D341Med (cell line): ENCODE measurements around the gene ERC1.
A peak's percentile ranks its signal among the peaks of the same experiment; 100 is the strongest.

Experiments used
- DNase-seq: peaks from one replicate; pipeline ENCODE4 v3.0.0; 2012; ENCODE audit warnings: low spot score

The ERC1 gene

DNA sequence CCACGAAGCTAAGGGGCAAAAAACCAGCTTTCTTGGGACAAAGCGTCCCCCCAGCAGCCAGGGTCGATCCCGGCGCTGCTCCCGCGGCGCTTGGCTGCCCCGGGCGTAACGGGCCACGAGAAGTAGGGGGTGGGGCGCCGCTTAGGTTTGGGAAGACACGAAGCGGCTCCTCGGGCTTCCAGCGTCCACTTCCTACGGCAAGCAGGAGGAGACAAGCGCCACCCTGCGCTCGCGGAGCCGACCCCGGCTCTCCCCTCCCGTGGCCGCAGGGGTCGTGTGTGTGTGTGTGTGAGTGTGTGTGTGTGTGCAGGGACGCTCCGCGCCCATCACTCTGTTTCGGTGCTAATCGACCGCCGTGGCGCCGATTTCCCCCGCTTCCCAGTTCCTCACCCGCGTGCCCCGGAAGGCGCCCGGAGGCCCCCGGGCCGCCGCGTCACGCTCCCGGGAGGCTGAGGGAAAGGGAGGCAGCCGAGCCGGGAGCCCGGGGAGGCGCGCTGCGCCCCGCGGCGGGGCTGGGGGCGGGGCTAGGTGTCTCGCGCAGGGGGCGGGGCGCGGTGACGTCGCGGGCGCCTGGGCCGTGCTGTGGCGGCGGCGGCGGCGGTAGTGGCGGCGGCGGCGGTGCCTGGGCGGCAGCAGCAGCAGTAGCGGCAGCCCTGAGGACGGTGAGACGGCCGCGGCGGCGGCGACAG lies at the start of gene ERC1:
Gene ERC1 (plus strand): TSS at position 563 of the 689 bp plus-strand sequence. CDS start 36,681 bp downstream, outside the sequence.
- DNase-seq = peak; percentile 98

DNA sequence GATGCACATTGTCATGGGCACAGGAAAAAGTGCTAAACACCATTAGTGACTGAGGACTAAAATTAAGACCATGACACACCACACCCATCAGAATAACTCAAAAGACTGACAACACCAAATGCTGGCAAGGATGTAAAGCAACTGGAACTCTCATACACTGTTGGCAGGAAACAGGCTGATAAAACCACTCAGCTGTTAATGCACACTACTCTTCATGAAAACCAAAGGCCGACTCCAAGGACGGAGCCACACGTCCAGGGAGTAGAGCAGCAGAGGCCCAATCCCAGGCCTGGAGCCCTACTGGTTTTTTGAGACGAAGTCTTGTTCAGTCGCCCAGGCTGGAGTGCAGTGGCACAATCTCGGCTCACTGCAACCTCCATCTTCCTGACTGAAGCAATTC lies 48.0 kb upstream of the ERC1 start:
- no peak for DNase-seq

DNA sequence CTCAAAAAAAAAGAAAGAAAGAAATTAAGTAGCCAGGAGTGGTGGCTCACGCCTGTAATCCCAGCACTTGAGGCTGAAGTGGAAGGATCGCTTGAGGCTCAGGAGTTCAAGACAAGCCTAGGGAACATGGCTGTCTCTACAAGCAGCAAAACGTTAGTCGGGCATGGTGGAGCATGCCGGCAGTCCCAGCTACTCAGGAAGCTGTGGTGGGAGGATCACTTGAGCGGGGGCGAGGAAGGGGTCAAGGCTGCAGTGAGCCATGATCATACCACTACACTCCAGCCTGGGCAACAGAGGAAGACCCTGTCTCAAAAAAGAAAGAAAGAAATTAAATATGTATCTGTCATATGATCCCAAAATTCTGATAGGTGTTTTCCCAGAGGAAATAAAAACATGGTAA lies 46.8 kb upstream of the ERC1 start:
- no peak for DNase-seq

DNA sequence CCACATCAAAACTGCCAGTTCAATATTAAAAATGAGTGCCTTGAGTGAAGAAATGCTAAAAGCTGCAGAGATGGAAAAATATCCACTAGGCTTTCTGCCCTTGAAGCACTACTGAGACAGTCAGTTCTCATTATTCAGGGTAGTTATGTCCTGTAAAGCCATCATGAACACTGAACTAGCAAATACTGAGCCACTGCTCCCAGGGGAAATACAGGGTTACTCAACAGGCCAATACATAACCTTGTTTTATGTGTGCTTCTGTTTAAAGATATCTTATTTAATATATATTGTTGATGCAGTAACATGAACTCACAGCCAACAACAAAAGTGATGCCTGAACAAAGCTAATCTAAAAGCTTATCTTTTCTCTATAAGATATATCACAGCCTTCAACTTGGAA lies 44.8 kb upstream of the ERC1 start:
- no peak for DNase-seq

DNA sequence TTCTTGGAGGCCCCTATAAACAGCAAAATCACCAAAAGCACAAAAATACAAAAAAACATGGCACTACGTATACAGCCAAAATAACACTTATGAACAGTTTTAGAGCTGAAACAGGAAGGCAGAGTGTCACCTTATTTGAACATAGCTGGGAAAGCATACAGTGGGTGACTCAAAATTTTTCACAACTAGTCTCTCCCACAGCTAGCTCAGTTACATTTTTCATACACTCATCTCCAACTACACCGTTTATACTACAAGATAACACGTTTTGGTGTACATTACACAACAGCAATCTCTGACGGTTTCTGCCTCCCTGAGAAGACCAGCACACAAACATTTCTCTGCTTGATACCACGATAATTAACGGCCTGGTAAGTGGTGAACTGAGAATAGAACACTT lies 44.4 kb upstream of the ERC1 start:
- no peak for DNase-seq

DNA sequence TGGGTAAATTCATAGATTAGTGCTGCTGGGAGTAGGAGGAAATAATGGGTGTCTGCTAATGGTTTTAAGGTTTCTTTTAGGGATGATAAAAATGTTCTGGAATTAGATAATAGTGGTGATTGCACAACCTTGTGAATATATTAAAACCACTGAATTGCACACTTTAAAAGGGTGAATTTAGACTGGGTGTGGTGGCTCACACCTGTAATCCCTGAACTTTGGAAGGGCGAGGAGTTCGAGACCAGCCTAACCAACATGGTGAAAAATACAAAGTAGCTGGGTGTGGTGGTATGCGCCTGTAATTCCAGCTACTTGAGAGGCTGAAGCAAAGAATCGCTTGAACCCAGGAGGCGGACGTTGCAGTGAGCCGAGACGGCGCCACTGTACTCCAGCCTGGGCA lies 42.8 kb upstream of the ERC1 start:
- no peak for DNase-seq

DNA sequence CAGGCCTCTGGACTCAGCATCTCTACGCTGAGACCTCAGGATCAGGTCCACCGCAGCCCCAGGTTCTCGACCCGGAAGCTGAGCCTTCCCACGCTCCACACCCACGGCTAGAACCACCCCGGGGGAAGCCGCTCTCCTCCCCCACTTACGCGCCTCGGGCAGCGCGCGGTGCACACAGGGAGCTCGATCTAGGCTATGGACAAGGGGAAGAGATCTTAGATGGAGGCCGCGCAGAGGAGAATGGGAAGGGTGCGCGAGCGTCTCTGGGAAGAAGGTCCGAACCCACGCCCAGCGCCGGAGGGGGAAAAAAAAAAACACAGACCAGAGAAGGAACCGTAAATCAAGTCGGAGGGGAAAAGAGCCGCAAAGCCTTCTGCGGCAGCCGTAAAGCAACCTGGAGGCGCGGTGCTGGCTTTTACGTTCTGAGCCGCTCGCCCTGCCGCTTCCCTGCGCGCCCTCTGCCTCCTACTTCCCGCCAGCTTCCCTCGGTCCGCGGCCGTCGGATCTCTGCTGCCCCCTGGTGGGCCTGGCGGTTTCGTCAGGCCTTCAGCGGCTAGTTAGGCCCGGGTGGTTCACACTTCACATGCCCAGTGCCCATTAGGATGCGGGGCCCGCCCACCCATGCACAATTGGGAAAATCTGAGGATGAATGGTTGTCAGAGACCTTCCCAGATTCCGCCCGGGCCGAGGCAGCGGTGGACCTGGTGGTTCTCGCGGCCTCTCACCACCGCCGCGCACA lies 41.4 kb upstream of the ERC1 start, which contains the start of gene RAD52:
Gene RAD52 (minus strand): TSS at position 242 of the 739 bp plus-strand sequence. CDS start 16,636 bp downstream, outside the sequence.
- DNase-seq = peak; percentile 94

DNA sequence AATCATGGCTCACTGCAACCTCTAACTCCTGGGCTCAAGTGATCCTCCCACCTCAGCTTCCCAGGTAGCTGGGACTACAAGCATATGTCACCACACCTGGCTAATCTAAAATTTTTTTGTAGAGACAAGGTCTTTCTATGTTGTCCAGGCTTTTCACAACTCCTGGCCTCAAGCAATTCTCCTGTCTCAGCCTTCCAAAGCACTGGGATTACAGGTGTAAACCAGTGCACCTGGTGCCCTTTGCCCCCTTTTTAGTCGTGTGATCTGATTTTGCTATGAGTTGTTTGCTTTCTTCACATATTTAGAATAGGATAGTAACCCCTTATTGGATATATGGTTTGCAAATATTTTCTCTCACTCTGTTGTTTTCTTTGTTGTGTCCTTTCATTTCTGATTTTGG lies 39.8 kb upstream of the ERC1 start:
- no peak for DNase-seq

DNA sequence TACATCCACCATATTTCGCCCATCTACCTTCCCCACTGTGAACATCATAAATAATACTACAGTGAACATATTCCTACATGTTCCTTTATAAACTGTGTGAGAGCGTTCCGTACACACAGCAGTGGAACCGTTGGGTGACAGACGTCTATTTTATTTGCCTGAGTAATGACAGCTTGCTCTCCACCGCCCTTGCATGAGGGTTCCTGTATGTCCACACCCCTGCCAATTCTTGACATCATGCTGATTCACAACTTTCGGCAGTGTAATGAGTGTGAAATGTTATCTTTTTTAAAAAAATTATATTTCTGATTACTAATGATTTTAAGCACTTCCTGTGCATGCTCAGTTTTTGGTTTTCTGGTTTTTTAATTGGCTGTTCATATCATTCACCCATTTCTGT lies 37.2 kb upstream of the ERC1 start:
- DNase-seq = no peak

DNA sequence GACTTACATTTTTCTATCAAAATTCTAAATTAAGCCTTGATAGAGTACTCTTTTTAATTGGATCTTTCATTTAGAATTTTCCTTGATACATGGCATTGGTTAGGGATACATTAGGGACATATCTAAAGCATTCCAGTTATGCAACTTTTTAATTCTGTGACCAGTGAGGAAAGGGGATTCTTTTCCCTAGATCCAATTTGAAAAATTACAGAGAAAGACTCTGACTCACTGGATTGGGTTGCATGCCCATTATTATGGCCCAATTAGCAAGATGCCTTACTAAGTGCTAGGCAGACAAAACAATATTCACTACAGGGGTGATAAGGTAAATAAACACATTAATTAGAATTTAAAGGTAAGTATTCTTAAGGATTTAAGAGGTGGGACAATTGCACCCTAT lies 36.3 kb upstream of the ERC1 start:
- no peak for DNase-seq

DNA sequence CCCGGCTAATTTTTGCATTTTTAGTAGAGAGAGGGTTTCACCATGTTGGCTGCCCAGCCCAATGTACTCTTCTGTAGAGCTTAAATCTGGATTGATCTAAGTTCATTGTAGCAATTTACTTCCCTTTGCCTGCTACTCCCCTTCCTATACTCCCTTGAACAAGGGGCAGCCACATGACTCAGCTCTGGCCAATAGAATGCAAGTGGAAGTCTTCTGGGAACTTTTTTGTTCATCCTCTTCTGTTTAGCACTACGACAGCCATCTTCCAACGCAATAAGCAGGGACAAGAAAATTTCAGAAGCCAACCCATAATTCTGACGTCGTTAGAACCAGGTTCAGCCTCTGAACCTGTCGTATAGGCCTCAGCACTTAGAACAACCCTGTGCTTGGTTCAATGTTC lies 35.1 kb upstream of the ERC1 start:
- no peak for DNase-seq

DNA sequence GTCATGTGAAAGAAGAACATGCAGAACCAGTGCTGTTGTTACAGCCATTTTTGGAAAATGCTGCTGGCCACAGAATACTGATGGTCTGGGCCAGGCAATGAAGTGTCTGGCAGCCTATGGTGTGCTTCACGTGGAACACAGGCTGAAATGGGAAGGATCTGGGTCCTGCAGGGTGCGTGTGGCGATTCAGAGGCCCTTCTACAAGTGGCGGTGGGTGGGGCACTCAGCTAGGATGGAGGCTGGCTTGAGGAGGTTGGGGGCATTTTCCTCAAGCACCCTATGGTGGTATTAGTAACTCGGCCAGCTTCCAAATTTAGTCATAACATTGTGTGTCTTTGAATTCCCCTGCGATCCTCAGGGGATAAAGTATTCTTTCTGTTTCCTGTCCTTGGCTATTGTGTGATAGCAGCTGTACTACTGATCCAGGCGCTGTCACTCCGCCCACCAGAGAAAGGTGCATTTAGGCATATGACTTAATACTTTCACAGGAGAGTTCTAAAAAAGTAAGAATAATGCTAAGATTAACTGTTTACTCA lies 32.4 kb upstream of the ERC1 start:
- no peak for DNase-seq

DNA sequence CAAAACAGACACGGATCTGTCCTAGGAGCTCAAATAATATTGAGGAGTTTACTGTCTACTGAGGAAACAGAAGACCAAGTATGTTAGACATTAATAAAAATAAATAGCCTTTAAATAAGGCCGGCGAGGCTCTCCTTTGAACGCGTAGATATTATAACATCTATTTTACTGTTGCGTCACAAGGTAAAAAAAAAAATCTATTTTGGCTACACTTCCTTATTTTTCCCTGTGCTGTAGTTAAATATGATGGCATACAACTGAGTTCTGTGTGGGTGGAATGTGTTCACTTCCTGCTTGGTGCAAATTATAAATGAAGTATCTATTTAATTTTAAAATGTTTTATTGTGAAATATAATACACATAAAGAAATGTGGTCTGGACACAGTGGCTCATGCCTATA lies 24.3 kb upstream of the ERC1 start:
- no peak for DNase-seq

DNA sequence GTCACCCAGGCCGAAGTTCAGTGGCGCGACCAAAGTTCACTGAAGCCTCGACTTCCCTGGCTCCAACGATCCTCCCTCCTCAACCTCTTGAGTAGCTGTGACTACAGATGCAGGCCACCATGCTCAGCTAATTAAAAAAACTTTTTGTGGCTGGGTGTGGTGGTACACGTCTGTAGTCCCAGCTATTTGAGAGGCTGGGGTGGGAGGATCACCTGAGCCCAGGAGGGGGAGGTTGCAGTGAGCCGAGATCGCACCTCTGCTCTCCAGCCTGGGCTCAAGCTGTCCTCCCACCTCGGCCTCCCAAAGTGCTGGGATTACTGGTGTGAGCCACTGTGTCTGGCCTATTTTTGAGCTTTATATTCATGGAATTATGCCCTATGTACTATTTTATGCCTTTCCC lies 23.4 kb upstream of the ERC1 start:
- DNase-seq = no peak

DNA sequence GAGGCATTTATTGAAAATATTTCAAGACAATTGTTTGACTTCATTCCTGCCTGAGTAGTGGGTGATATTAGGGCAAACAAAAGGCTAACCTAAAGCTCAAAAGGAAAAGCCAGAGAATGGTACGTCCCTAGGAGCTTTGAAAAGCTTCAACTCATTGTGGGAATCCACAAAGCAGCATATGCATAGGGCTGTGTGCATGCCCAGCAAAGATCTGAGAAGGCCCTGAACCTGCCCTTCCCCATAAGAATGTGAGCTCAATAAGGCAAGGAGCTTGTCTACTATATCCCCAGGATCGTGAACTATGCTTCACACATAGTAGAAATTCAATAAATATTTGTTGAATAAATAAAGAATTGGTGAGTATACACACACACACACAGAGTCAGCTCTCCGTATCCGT lies 22.5 kb upstream of the ERC1 start:
- DNase-seq = no peak

DNA sequence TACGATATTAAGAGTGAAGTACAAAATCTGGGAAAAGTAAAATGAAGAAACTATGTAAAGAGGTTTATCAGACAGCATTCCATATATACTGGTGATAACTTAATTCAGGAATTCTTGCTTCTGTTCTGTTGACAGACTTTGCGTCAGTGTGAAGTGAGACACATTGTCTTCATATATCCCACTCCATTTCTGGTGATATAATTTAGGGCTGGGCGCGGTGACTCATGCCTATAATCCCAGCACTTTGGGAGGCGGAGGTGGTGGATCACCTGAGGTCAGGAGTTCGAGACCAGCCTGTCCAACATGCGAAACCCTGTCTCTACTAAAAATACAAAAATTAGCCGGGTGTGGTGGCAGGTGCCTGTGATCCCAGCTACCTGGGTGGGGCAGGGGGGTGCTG lies 21.2 kb upstream of the ERC1 start:
- no peak for DNase-seq

DNA sequence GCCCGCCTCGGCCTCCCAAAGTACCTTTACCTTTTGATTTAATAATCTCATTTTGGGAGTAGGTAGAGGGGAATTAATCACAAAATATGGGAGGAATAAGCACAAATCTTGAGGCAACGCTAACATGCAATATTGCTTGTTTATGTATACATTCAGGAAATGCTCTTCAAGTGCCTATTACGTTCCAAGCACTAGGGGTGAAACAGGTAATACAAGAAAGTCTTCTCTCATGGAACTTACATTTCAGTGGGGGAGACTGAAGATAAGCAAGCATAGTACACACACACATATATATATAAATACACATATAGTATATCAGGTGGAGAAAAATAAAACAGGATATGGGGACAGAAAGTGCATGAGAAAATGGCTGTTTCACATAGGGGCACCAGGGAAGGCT lies 19.0 kb upstream of the ERC1 start:
- DNase-seq = no peak

DNA sequence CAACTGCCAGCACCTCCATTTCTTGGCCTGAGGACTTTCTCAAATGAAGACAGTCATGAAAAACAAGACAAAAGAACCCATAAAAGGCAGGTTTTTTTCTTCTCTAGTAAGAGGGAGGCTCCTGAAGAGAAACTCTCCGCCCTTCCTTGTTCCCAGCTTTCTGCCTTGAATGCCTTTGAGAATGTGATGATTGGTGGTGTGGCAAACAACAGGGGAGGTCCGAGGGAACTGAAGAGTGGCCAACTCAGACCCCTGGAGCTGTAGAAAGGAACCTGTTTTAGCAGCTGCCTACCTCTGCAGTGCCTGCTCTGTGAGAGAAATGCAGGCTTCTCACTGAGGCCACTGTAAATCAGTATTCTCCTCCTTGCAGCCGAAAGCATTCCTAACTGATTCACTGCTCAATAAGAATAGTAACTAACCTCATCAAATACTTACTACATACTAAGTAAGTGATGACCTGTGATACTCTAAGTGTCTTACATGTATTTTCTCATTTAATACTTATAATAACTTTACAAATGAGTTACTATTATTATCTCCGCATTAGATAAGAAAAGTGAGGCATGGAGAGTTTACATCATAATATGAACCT lies 16.7 kb upstream of the ERC1 start:
- no peak for DNase-seq

DNA sequence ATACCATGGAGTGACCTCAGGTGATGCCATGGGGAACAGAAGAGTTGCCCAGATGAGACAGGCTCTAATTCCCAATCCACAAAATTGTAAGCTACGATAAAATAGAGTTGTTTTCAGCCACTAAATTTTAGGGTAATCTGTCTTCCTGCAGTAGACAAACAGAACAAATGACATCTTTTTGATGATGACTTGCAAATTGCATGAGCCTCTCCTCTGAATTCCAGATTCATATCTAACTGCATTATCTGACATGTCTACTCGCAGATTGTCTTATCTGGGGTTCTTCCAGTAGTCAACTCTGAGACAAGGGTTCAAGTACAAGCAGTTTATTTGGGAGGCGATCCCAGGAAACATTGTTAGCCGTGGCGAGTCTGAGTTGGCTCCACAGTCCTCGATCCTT lies 14.4 kb upstream of the ERC1 start:
- DNase-seq = no peak

DNA sequence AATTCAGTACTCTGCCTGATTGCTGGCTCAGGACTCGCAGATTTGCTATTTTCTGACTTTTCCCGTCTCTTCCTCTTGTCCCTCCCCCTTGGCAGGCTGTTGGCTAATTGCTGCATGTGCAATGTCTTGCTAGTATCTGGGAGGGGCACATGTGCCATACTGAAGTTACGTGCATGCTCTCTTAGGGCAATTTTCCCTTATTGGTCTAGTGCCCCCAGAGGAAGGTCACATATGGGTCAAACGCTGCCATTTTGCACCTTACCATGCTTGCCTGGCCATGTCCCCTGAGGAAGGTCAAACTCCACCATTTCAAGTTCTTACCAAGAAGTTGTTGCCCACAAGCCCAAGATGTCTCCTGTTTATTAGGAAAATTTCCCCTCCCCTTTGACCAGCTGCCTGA lies 13.9 kb upstream of the ERC1 start:
- DNase-seq = no peak

DNA sequence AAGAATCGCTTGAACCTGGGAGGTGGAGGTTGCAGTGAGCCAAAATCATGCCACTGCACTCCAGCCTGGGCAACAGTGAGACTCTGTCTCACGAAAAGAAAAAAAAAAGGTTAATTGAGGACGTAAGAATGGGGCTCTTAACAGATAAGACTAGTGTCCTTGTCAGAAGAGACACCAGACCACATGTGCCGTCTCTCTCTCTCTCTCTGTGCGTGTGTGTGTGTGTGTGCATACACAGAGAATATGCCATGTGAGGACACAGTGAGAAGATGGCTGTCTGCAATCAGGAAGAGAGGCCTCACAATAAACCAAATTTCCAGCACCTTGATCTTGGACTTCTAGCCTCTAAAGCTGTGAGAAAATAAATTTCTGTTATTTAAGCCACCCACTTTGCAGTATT lies 11.7 kb upstream of the ERC1 start:
- no peak for DNase-seq

DNA sequence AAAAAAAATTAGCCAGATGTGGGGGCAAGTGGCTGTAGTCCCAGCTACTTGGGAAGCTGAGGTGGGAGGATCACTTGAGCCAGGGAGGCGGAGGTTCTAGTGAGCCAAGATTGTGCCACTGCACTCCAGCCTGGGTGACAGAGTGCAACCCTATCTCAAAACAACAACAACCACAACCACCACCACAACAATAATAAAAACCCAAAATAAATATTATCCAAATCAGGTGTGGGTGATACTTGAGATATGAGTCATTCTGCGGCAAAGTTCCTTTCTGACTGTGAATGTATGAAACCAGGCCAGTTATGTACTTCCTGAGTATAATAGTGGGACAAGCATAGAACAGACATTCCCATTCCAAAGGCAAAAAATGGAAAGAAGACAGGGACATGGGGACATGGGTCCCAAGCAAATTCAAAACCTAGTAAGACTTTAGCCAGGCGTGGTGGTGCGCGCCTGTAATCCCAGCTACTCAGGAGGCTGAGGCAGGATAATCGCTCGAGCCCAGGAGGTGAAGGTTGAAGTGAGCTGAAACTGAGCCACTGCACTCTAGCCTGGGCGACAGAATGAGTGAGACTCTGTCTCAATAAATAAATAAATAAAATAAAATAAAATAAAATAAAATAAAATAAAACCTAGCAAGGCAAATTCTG lies 9.7 kb upstream of the ERC1 start:
- no peak for DNase-seq

DNA sequence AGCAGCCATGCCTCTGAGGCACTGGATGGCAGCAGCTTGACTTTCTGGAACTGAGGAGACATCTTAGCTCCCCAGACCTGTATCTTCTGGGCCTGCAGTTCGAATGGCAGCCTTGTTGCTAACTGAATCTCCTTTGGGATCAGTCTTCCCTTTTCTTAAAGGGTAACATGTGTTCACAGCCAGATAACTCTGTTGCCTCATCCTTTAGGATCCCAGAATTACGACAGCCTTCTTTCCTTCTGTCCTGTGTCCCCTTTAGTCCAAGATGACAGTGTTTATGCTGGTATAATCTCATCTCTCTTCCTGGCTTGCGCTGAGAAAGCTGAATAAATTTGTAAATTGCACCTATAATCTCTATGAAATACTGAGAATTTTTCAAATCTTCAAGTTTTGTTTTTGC lies 9.1 kb upstream of the ERC1 start:
- DNase-seq = no peak
